Gastroesophageal sphincter (tissue), 4 donors: ENCODE results near the gene FHIT. TPM values are rescaled to one million over a fixed set of nuclear protein-coding genes. Genes with fewer than 3 reads are reported as not detected.

Experiments
- ATAC-seq: fragments of 150-250 bp; one replicate; pipeline ENCODE4 v1.9.1; 2016; ENCODE audit warnings: mild to moderate bottlenecking, moderate library complexity
- H3K27ac ChIP-seq, 4 donors: fragments of 200-600 bp; sonication (generic) in 3 of 4; 1 replicate in 3 of 4; 2 replicates in 1 of 4; pipeline ENCODE4 v1.5.1; 2016 to 2019
- H3K27me3 ChIP-seq: fragments of 200-600 bp; sonication (generic); one replicate; pipeline ENCODE4 v1.5.1; 2019
- H3K36me3 ChIP-seq, 2 donors: fragments of 200-600 bp; sonication (generic); one replicate each; pipeline ENCODE4 v1.5.1; 2019; ENCODE audit warnings: control low read depth in 1 of 2
- H3K4me1 ChIP-seq, 3 donors: fragments of 200-600 bp; sonication (generic); 1 replicate in 2 of 3; 2 replicates in 1 of 3; pipeline ENCODE4 v1.5.1; 2016 to 2019; ENCODE audit warnings: control low read depth in 2 of 3
- H3K4me3 ChIP-seq, 2 donors: fragments of 200-600 bp; sonication (generic); one replicate each; pipeline ENCODE4 v1.5.1; 2019; ENCODE audit warnings: mild to moderate bottlenecking in 1 of 2, moderate library complexity in 1 of 2
- H3K9me3 ChIP-seq, 3 donors: fragments of 200-600 bp; sonication (generic); one replicate each; pipeline ENCODE4 v1.5.1; 2017 to 2019; ENCODE audit warnings: control low read depth in 2 of 3
- CTCF ChIP-seq, 4 experiments: fragments of 200-600 bp in 2 of 4; fragments of 450-650 bp in 2 of 4; sonication (generic) in 1 of 4; IDR thresholded peaks; one replicate each; pipeline ENCODE4 v1.5.1; 2017 to 2019; ENCODE audit warnings: antibody characterized with exemption in 4 of 4, mild to moderate bottlenecking in 2 of 4, moderate library complexity in 2 of 4
- EP300 ChIP-seq: sonication (generic); formaldehyde crosslinking; IDR thresholded peaks from one replicate; pipeline ENCODE4 v1.6.1; 2017; ENCODE audit warnings: antibody characterized with exemption, mild to moderate bottlenecking
- POLR2A ChIP-seq, 2 donors: fragments of 450-650 bp; IDR thresholded peaks; one replicate each; pipeline ENCODE4 v1.6.1; 2017; ENCODE audit warnings: antibody characterized with exemption in 2 of 2, mild to moderate bottlenecking in 2 of 2, moderate library complexity in 1 of 2
- POLR2AphosphoS5 ChIP-seq: sonication (generic); formaldehyde crosslinking; IDR thresholded peaks from one replicate; pipeline ENCODE4 v1.6.1; 2017; ENCODE audit warnings: antibody characterized with exemption
- WGBS, 2 donors: methylation state at CpG; one replicate each; pipeline ENCODE4 v1.1.5; 2018; ENCODE audit warnings: low coverage in 1 of 2; 5-methylcytosine and 5-hydroxymethylcytosine counted together
- total RNA-seq, 4 donors: library from RNA; depleted of rRNA; stranded (reverse); fragments of >200 nt; gene quantifications; one replicate each; pipeline ENCODE4 v1.1.0, GENCODE V29; 2016

Gene FHIT
- total RNA-seq, 4 donors from 2014 or later: 1.4 to 7.3 (median 3.9) TPM

DNA sequence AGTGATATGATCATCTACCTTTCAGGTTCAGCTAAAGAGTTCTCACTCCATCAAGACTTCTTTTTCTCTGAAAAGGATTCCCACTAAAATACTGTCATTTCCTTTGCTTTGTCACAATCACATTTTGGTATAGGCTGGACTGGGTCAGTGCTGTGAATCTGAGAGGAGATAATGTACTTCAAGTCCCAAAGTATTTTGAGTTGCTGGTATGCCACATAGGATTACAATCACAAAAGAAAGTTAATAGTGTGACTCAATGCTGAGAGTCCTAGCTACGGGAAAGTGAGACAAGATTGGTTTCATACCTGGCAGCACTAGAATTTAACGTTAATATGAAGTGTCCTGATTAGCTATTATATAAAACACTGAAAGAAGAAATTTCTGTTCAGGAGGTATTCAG, 1073.5 kb downstream of the FHIT start:
- no peak for TF ChIP-seq CTCF (IDR thresholded peaks at IDR 0.05)
- TF ChIP-seq POLR2A (IDR thresholded peaks at IDR 0.05): no peak
- no peak for TF ChIP-seq EP300
- TF ChIP-seq POLR2AphosphoS5: no peak
- no peak overlapping the region for H3K27ac ChIP-seq
- no peaks in the 10 kb centered on the region for H3K36me3 ChIP-seq
- no peaks in the 10 kb centered on the region for H3K27me3 ChIP-seq
- H3K4me1 ChIP-seq: no peaks in the 10 kb centered on the region
- WGBS, 2 donors: 63 to 100% methylated on average over 1 to 2 of the region's 2 CpGs
- H3K9me3 ChIP-seq: no peaks in the 10 kb centered on the region
- ATAC-seq: no peak
- H3K4me3 ChIP-seq: no peak overlapping the region

- no peak for ATAC-seq
Observed at GRCh38 chr3:60176614-60177013, 1074.6 kb downstream of the FHIT start.

DNA sequence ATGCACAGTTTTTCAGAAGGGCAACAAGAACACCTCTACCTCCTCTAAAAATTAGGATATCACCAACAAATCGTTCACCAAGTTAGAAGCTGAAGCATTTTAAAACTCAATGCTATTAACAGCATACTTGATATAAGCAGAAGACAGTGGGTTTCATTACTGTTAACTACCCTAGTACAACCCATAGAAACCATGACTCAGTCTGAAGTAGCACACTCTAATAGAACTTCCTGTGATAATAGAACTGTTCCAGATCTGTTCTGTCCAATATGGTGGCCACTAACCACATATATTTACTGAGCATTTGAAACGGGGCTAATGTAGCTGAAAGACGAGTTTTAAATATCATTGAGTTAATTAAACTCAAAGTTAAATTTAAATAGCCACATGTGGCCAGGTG, 1075.6 kb downstream of the FHIT start:
- no peak overlapping the region for H3K27ac ChIP-seq
- ATAC-seq: no peak
- TF ChIP-seq EP300 (no peak), CTCF (IDR thresholded peaks at IDR 0.05) (no peak), POLR2A (IDR thresholded peaks at IDR 0.05) (no peak), POLR2AphosphoS5 (no peak)
- H3K4me1 ChIP-seq: no peaks in the 10 kb centered on the region
- no peaks in the 10 kb centered on the region for H3K9me3 ChIP-seq
- 89 to 94% methylated on average over 3 of the region's 3 CpGs for WGBS, 2 donors
- H3K4me3 ChIP-seq: no peak overlapping the region
- H3K36me3 ChIP-seq: no peaks in the 10 kb centered on the region
- no peaks in the 10 kb centered on the region for H3K27me3 ChIP-seq

More at GRCh38 chr3:60176614-60177013, 1074.6 kb downstream of the FHIT start:
- H3K27ac ChIP-seq: no peak overlapping the region
- H3K36me3 ChIP-seq: no peaks in the 10 kb centered on the region
- TF ChIP-seq CTCF (IDR thresholded peaks at IDR 0.05): no peak
- no peak for TF ChIP-seq POLR2A (IDR thresholded peaks at IDR 0.05)
- no peak for TF ChIP-seq POLR2AphosphoS5
- no peak for TF ChIP-seq EP300
- H3K9me3 ChIP-seq: no peaks in the 10 kb centered on the region
- WGBS, 2 donors: 84 to 85% methylated on average over 6 of the region's 6 CpGs
- no peaks in the 10 kb centered on the region for H3K27me3 ChIP-seq
- H3K4me1 ChIP-seq: no peaks in the 10 kb centered on the region
- H3K4me3 ChIP-seq: no peak overlapping the region

DNA sequence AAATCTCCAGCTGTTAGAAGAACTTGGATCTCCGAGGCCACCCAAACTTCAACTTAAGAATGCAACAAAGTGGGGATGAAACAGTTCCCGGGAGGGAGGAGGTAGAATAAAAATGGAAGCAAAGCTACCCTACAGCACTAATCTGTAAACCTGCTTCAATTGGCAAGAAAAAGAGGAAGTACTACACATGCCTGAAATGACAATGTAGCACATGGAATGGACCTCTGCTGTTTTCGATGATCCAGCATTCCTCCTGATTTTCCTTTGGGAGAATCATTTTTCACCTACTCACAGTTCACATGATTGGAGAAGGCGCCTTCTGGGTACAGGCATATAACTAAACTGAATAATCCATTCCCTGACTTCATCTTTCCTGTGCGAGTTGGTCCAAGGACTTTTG, 1081.5 kb downstream of the FHIT start:
- no peaks in the 10 kb centered on the region for H3K27me3 ChIP-seq
- H3K4me1 ChIP-seq: no peaks in the 10 kb centered on the region
- no peak for ATAC-seq
- 86 to 92% methylated on average over 4 to 5 of the region's 5 CpGs for WGBS, 2 donors
- H3K9me3 ChIP-seq: no peaks in the 10 kb centered on the region
- H3K27ac ChIP-seq: no peak overlapping the region
- TF ChIP-seq POLR2AphosphoS5 (no peak), EP300 (no peak), CTCF (IDR thresholded peaks at IDR 0.05) (no peak), POLR2A (IDR thresholded peaks at IDR 0.05) (no peak)
- H3K36me3 ChIP-seq: no peaks in the 10 kb centered on the region
- no peak overlapping the region for H3K4me3 ChIP-seq

GRCh38 chr3:60167186-60167585, 1084.1 kb downstream of the FHIT start:
- H3K36me3 ChIP-seq: no peaks in the 10 kb centered on the region
- no peaks in the 10 kb centered on the region for H3K4me1 ChIP-seq
- no peaks in the 10 kb centered on the region for H3K9me3 ChIP-seq
- H3K27ac ChIP-seq: no peak overlapping the region
- no peak overlapping the region for H3K4me3 ChIP-seq
- H3K27me3 ChIP-seq: no peaks in the 10 kb centered on the region
- TF ChIP-seq POLR2AphosphoS5 (no peak), CTCF (IDR thresholded peaks at IDR 0.05) (no peak), EP300 (no peak), POLR2A (IDR thresholded peaks at IDR 0.05) (no peak)
- ATAC-seq: no peak
